Measurements from ENCODE around the gene BMP7.
A peak's percentile ranks its signal among the peaks of the same experiment; 100 is the strongest.
"Not testable (repeated sequence)": the region's sequence is repeated elsewhere in the genome, so short reads cannot be mapped to it uniquely, and the experiment has no call there.

Gene BMP7

GRCh38 chr20:57282670-57283361 lies 16.4 kb upstream of the BMP7 start:
- Histone ChIP-seq H3K14ac (ENCODE audit: low read length) (no peak overlapping the region), H3K23ac (ENCODE audit: low read depth, low read length, poor library complexity) (no peak overlapping the region), H3K18ac (ENCODE audit: low read length) (peak overlapping the region; percentile 78), H2BK5ac (ENCODE audit: low read length) (no peak overlapping the region), H3K4me1 (ENCODE audit: control insufficient read depth in 2 of 2, insufficient read depth in 1 of 2, low read depth in 1 of 2, low read length in 2 of 2) (peaks cover 37 to 59% of the 10 kb centered on the region in 2 donors), H3K4me2 (ENCODE audit: insufficient read depth, low read length, poor library complexity, severe bottlenecking) (peak overlapping the region; percentile 43), H3K79me1 (ENCODE audit: low read depth, low read length) (no peaks in the 10 kb centered on the region), H2BK12ac (ENCODE audit: low read length) (no peak overlapping the region), H3K27ac (replicated peaks; ENCODE audit: low read length) (peak overlapping the region; percentile 93), H4K91ac (ENCODE audit: low read depth, low read length, poor library complexity) (no peak overlapping the region), H3K4me3 (ENCODE audit: low read length in 2 of 2) (peak overlapping the region in 1 of 2 donors; percentile 23), H4K8ac (ENCODE audit: low read depth, low read length) (no peak overlapping the region), H3K4ac (ENCODE audit: low read length) (no peak overlapping the region), H3K9ac (ENCODE audit: low read depth, low read length, poor library complexity) (no peak overlapping the region), H3K36me3 (replicated peaks in 1 of 2; ENCODE audit: control insufficient read depth in 2 of 2, insufficient read depth in 2 of 2, low read length in 2 of 2) (no peaks in the 10 kb centered on the region), H2BK120ac (ENCODE audit: low read depth, low read length) (peak overlapping the region; percentile 67), H3K9me3 (replicated peaks in 1 of 2; ENCODE audit: control insufficient read depth in 2 of 2, insufficient read depth in 1 of 2, low read depth in 1 of 2, low read length in 2 of 2) (no peaks in the 10 kb centered on the region), H2AK5ac (ENCODE audit: low read depth, low read length) (peak overlapping the region; percentile 6), H2BK15ac (ENCODE audit: low read length) (peak overlapping the region; percentile 1), H3K27me3 (ENCODE audit: control insufficient read depth in 3 of 3, insufficient read depth in 3 of 3, low read depth in 1 of 3, low read length in 3 of 3) (no peaks in the 10 kb centered on the region), H2AFZ (ENCODE audit: low read length) (peak overlapping the region; percentile 73)
- DNase-seq (ENCODE audit: low spot score): no peak
- WGBS, 2 donors (ENCODE audit: extremely low coverage in 2 of 2, insufficient read length in 2 of 2, insufficient replicate concordance in 1 of 2): no CpG with 5 or more reads among the region's 18 CpGs

GRCh38 chr20:57281900-57282299 lies 15.5 kb upstream of the BMP7 start:
- Histone ChIP-seq H3K36me3 (replicated peaks in 1 of 2; ENCODE audit: control insufficient read depth in 2 of 2, insufficient read depth in 2 of 2, low read length in 2 of 2) (no peaks in the 10 kb centered on the region), H4K91ac (ENCODE audit: low read depth, low read length, poor library complexity) (no peak overlapping the region), H3K79me1 (ENCODE audit: low read depth, low read length) (no peaks in the 10 kb centered on the region), H2BK12ac (ENCODE audit: low read length) (no peak overlapping the region), H3K4me3 (ENCODE audit: low read length in 2 of 2) (no peak overlapping the region), H3K23ac (ENCODE audit: low read depth, low read length, poor library complexity) (no peak overlapping the region), H2AK5ac (ENCODE audit: low read depth, low read length) (no peak overlapping the region), H3K27me3 (ENCODE audit: control insufficient read depth in 3 of 3, insufficient read depth in 3 of 3, low read depth in 1 of 3, low read length in 3 of 3) (no peaks in the 10 kb centered on the region), H3K14ac (ENCODE audit: low read length) (no peak overlapping the region), H3K9ac (ENCODE audit: low read depth, low read length, poor library complexity) (no peak overlapping the region), H4K8ac (ENCODE audit: low read depth, low read length) (no peak overlapping the region), H2BK120ac (ENCODE audit: low read depth, low read length) (no peak overlapping the region), H3K4ac (ENCODE audit: low read length) (no peak overlapping the region), H2BK15ac (ENCODE audit: low read length) (no peak overlapping the region), H3K27ac (replicated peaks; ENCODE audit: low read length) (no peak overlapping the region), H2BK5ac (ENCODE audit: low read length) (no peak overlapping the region), H3K4me1 (ENCODE audit: control insufficient read depth in 2 of 2, insufficient read depth in 1 of 2, low read depth in 1 of 2, low read length in 2 of 2) (peaks cover 33 to 51% of the 10 kb centered on the region in 2 donors), H3K4me2 (ENCODE audit: insufficient read depth, low read length, poor library complexity, severe bottlenecking) (no peak overlapping the region), H3K9me3 (replicated peaks in 1 of 2; ENCODE audit: control insufficient read depth in 2 of 2, insufficient read depth in 1 of 2, low read depth in 1 of 2, low read length in 2 of 2) (no peaks in the 10 kb centered on the region), H2AFZ (ENCODE audit: low read length) (no peak overlapping the region), H3K18ac (ENCODE audit: low read length) (peak overlapping the region; percentile 78)
- no peak for DNase-seq (ENCODE audit: low spot score)
- no CpG with 5 or more reads among the region's 7 CpGs for WGBS, 2 donors (ENCODE audit: extremely low coverage in 2 of 2, insufficient read length in 2 of 2, insufficient replicate concordance in 1 of 2)

GRCh38 chr20:57280221-57280620 lies 13.8 kb upstream of the BMP7 start:
- Histone ChIP-seq H3K4me2 (ENCODE audit: insufficient read depth, low read length, poor library complexity, severe bottlenecking) (no peak overlapping the region), H3K23ac (ENCODE audit: low read depth, low read length, poor library complexity) (no peak overlapping the region), H3K4me1 (ENCODE audit: control insufficient read depth in 2 of 2, insufficient read depth in 1 of 2, low read depth in 1 of 2, low read length in 2 of 2) (peaks cover 27 to 45% of the 10 kb centered on the region in 2 donors), H3K18ac (ENCODE audit: low read length) (peak overlapping the region; percentile 46), H2BK120ac (ENCODE audit: low read depth, low read length) (no peak overlapping the region), H3K27ac (replicated peaks; ENCODE audit: low read length) (no peak overlapping the region), H3K9me3 (replicated peaks in 1 of 2; ENCODE audit: control insufficient read depth in 2 of 2, insufficient read depth in 1 of 2, low read depth in 1 of 2, low read length in 2 of 2) (no peaks in the 10 kb centered on the region), H4K8ac (ENCODE audit: low read depth, low read length) (no peak overlapping the region), H3K27me3 (ENCODE audit: control insufficient read depth in 3 of 3, insufficient read depth in 3 of 3, low read depth in 1 of 3, low read length in 3 of 3) (no peaks in the 10 kb centered on the region), H3K9ac (ENCODE audit: low read depth, low read length, poor library complexity) (no peak overlapping the region), H2AFZ (ENCODE audit: low read length) (peak overlapping the region; percentile 61), H2AK5ac (ENCODE audit: low read depth, low read length) (no peak overlapping the region), H3K36me3 (replicated peaks in 1 of 2; ENCODE audit: control insufficient read depth in 2 of 2, insufficient read depth in 2 of 2, low read length in 2 of 2) (no peaks in the 10 kb centered on the region), H3K4ac (ENCODE audit: low read length) (no peak overlapping the region), H4K91ac (ENCODE audit: low read depth, low read length, poor library complexity) (no peak overlapping the region), H3K4me3 (ENCODE audit: low read length in 2 of 2) (no peak overlapping the region), H2BK15ac (ENCODE audit: low read length) (no peak overlapping the region), H3K79me1 (ENCODE audit: low read depth, low read length) (no peaks in the 10 kb centered on the region), H2BK12ac (ENCODE audit: low read length) (no peak overlapping the region), H2BK5ac (ENCODE audit: low read length) (no peak overlapping the region), H3K14ac (ENCODE audit: low read length) (no peak overlapping the region)
- no peak for DNase-seq (ENCODE audit: low spot score)
- no CpG with 5 or more reads among the region's 10 CpGs for WGBS, 2 donors (ENCODE audit: extremely low coverage in 2 of 2, insufficient read length in 2 of 2, insufficient replicate concordance in 1 of 2)

GRCh38 chr20:57279548-57279947 lies 13.1 kb upstream of the BMP7 start:
- not testable (repeated sequence) for H3K9me3 ChIP-seq (replicated peaks in 1 of 2; ENCODE audit: control insufficient read depth in 2 of 2, insufficient read depth in 1 of 2, low read depth in 1 of 2, low read length in 2 of 2); H3K14ac ChIP-seq (ENCODE audit: low read length); H3K9ac ChIP-seq (ENCODE audit: low read depth, low read length, poor library complexity); H3K4me2 ChIP-seq (ENCODE audit: insufficient read depth, low read length, poor library complexity, severe bottlenecking); H2BK120ac ChIP-seq (ENCODE audit: low read depth, low read length); H3K23ac ChIP-seq (ENCODE audit: low read depth, low read length, poor library complexity); DNase-seq (ENCODE audit: low spot score); H2AFZ ChIP-seq (ENCODE audit: low read length); H3K27me3 ChIP-seq (ENCODE audit: control insufficient read depth in 3 of 3, insufficient read depth in 3 of 3, low read depth in 1 of 3, low read length in 3 of 3); H3K36me3 ChIP-seq (replicated peaks in 1 of 2; ENCODE audit: control insufficient read depth in 2 of 2, insufficient read depth in 2 of 2, low read length in 2 of 2); H4K8ac ChIP-seq (ENCODE audit: low read depth, low read length); H2BK12ac ChIP-seq (ENCODE audit: low read length); H3K4me3 ChIP-seq (ENCODE audit: low read length in 2 of 2); H3K27ac ChIP-seq (replicated peaks; ENCODE audit: low read length); H3K79me1 ChIP-seq (ENCODE audit: low read depth, low read length); H3K4ac ChIP-seq (ENCODE audit: low read length); H4K91ac ChIP-seq (ENCODE audit: low read depth, low read length, poor library complexity); H2BK5ac ChIP-seq (ENCODE audit: low read length)
- peaks cover 24 to 41% of the 10 kb centered on the region in 2 donors for H3K4me1 ChIP-seq (ENCODE audit: control insufficient read depth in 2 of 2, insufficient read depth in 1 of 2, low read depth in 1 of 2, low read length in 2 of 2)
- H3K18ac ChIP-seq (ENCODE audit: low read length): peak overlapping the region; percentile 72
- H2BK15ac ChIP-seq (ENCODE audit: low read length): peak overlapping the region; percentile 97
- WGBS, 2 donors (ENCODE audit: extremely low coverage in 2 of 2, insufficient read length in 2 of 2, insufficient replicate concordance in 1 of 2): no CpG with 5 or more reads among the region's 3 CpGs
- peak overlapping the region; percentile 82 for H2AK5ac ChIP-seq (ENCODE audit: low read depth, low read length)

Measured in neuronal stem cell (in vitro differentiated cells).